IPS-20b (cell line): ENCODE data around the gene UBA3.

Experiments
- H3K27ac ChIP-seq: one replicate; pipeline ENCODE4 v1.5.1; 2013; ENCODE audit warnings: low read length
- H3K27me3 ChIP-seq: 2 replicates; pipeline ENCODE4 v1.6.1; 2013; ENCODE audit warnings: mild to moderate bottlenecking, low read length, inconsistent platforms; ENCODE audit not compliant: insufficient read depth
- H3K36me3 ChIP-seq: 2 replicates; pipeline ENCODE4 v1.6.1; 2013; ENCODE audit warnings: low read depth, mild to moderate bottlenecking, inconsistent platforms, low read length, moderate library complexity; ENCODE audit not compliant: insufficient read depth
- H3K4me1 ChIP-seq: 2 replicates; pipeline ENCODE4 v1.6.1; 2013; ENCODE audit warnings: mild to moderate bottlenecking, control low read depth, inconsistent platforms, low read length, moderate library complexity; ENCODE audit not compliant: insufficient read depth
- H3K4me3 ChIP-seq: 2 replicates; pipeline ENCODE4 v1.5.1; 2013; ENCODE audit warnings: mild to moderate bottlenecking, low read length, inconsistent platforms
- H3K9ac ChIP-seq: 2 replicates; pipeline ENCODE4 v1.6.1; 2013; ENCODE audit warnings: low read depth, mild to moderate bottlenecking, inconsistent platforms, low read length, moderate library complexity
- H3K9me3 ChIP-seq: 2 replicates; pipeline ENCODE4 v1.6.1; 2013; ENCODE audit warnings: mild to moderate bottlenecking, low read depth, low read length, inconsistent platforms; ENCODE audit not compliant: insufficient read depth

Gene UBA3

DNA sequence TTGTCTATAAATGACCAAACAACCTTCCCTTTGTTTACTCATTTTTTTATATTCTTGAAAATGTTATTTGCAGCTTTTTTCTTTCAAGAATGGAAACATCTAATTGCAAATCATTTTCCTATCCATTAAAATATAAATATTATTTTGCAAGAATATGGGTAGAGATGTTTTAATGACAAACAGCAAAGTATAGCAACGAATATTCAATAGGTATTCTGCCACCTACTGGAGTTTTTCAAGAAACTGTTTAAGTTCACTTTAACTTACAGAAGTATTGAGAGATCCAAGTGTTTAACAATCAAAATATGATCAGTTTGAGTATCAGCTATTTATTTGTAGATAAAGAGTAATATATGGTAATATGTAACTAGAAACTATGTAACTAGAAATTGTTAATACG, 59.7 kb downstream of the UBA3 start:
- Histone ChIP-seq H3K27me3 (no peaks in the 10 kb centered on the region), H3K9ac (no peak overlapping the region), H3K4me3 (no peak overlapping the region), H3K4me1 (peaks cover 8% of the 10 kb centered on the region; the same call in 1 of the 2 replicates), H3K27ac (no peak overlapping the region), H3K9me3 (no peaks in the 10 kb centered on the region), H3K36me3 (peaks cover 21% of the 10 kb centered on the region)

DNA sequence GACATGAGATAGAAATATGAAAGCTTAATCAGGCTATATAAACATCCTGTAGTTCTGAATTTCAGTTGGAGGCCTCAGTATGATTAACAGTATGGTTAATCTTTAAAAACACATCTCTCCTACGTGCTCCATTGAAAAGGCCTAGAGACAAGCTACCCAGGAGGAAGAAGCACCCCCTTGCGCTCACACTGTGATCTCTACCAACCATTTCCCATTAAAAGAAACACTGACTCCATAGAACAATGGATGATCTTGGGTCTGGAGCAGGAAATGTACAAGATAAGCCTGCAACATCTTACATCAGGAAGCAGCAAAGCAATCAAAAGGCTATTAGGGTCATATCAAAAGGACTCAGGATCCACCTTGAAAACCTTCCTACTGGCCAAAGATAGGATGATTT, 63.3 kb downstream of the UBA3 start:
- H3K4me3 ChIP-seq, result no peak overlapping the region
- H3K36me3 ChIP-seq, result no peaks in the 10 kb centered on the region
- H3K9me3 ChIP-seq, result no peaks in the 10 kb centered on the region
- peaks cover 29% of the 10 kb centered on the region; the same call in 1 of the 2 replicates for H3K4me1 ChIP-seq
- peaks cover 19% of the 10 kb centered on the region; the same call in 1 of the 2 replicates for H3K27me3 ChIP-seq
- no peak overlapping the region for H3K9ac ChIP-seq
- no peak overlapping the region for H3K27ac ChIP-seq

GRCh38 chr3:69016102-69016501, 64.1 kb downstream of the UBA3 start:
- no peak overlapping the region for H3K4me3 ChIP-seq
- no peak overlapping the region for H3K9ac ChIP-seq

GRCh38 chr3:69014022-69014580, 66.1 kb downstream of the UBA3 start:
- peak overlapping the region; percentile 58; the same call in 1 of the 2 replicates for H3K9ac ChIP-seq
- H3K9me3 ChIP-seq, result no peaks in the 10 kb centered on the region
- H3K36me3 ChIP-seq, result peaks cover 16% of the 10 kb centered on the region; the same call in 1 of the 2 replicates
- H3K4me1 ChIP-seq, result peaks cover 56% of the 10 kb centered on the region
- H3K4me3 ChIP-seq, result peak overlapping the region; percentile 59
- H3K27ac ChIP-seq, result no peak overlapping the region
- peaks cover 19% of the 10 kb centered on the region; the same call in 1 of the 2 replicates for H3K27me3 ChIP-seq

More at GRCh38 chr3:69016102-69016501, 64.1 kb downstream of the UBA3 start:
- H3K9me3 ChIP-seq, result no peaks in the 10 kb centered on the region
- peaks cover 19% of the 10 kb centered on the region; the same call in 1 of the 2 replicates for H3K27me3 ChIP-seq
- H3K27ac ChIP-seq, result no peak overlapping the region
- H3K4me1 ChIP-seq, result peaks cover 37% of the 10 kb centered on the region
- peaks cover 2% of the 10 kb centered on the region; the same call in 1 of the 2 replicates for H3K36me3 ChIP-seq

- Histone ChIP-seq H3K4me3 (peak within 1 kb of the TSS; percentile 59), H3K9ac (peak within 1 kb of the TSS; percentile 58; the same call in 1 of the 2 replicates), H3K36me3 (peaks cover 23% of the 10 kb centered on the region; the same call in 1 of the 2 replicates), H3K27ac (no peak within 1 kb of the TSS), H3K4me1 (peaks cover 62% of the 10 kb centered on the region), H3K27me3 (peaks cover 19% of the 10 kb centered on the region; the same call in 1 of the 2 replicates), H3K9me3 (no peaks in the 10 kb centered on the region)
These were observed 66.7 kb downstream of the UBA3 start, which contains the start of gene EOGT for GRCh38 chr3:69013253-69014021. Gene EOGT, minus strand, starts transcription at chr3:69013684. Its CDS starts 3,838 bp downstream, at chr3:69009846.

DNA sequence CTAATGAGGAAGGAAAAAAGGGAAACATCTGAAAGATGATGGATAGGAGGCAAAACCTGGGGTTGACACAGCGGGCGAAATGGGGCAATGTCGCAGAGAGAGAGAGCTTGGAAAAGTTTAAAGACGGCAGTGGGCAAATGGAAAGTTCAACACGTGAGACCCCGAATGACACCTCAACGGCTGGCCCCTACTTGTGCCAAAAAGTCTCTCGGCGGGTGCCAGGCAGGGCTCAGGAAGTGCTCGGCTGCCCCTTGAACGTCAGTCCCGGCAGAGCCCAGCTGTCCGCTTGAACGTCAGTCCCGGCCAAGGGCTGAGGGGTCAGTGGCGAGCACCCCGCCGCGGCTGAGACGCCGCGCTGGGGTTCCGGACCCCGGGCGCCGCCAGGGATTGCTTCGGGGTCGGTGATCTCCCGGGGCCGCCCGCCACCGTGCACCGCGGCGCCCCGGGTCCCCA, 67.3 kb downstream of the UBA3 start:
- peaks cover 29% of the 10 kb centered on the region; the same call in 1 of the 2 replicates for H3K36me3 ChIP-seq
- H3K27ac ChIP-seq, result no peak overlapping the region
- peaks cover 62% of the 10 kb centered on the region for H3K4me1 ChIP-seq
- H3K27me3 ChIP-seq, result peaks cover 19% of the 10 kb centered on the region; the same call in 1 of the 2 replicates
- H3K4me3 ChIP-seq, result peak overlapping the region; percentile 59
- no peaks in the 10 kb centered on the region for H3K9me3 ChIP-seq
- H3K9ac ChIP-seq, result peak overlapping the region; percentile 58; the same call in 1 of the 2 replicates

DNA sequence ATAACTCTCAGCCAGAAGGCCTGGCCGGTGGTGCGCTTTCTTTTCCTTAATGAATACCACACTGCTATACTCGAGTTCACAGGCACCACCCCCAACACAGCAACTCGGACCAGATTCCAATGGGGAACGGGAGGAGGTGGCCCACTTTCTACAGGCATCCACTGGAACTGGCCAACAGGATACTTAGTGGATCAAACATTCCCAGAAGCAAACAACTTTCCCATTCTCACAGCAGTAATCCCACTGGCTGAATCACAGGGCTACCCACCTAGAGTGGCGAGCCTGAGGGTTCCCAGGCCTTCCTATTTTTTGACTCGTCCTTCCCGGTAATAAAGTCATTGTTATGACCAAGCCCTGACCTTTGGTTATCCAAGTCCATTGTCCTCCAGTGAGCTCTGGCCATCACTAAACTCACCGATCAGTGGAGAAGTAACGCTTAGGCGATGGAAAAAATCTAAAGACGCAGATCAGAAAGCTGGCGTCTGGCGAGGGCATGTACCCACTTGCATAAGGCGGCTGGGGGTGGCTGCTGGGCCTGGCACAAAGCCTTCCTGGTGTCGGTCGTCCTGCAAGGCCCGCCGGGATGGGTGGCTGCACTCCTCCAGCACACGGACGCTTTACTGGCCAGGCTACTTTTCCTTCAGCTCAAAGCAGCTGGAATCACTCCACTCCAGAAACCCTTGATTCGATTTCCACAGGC, 67.9 kb downstream of the UBA3 start:
- no peaks in the 10 kb centered on the region for H3K9me3 ChIP-seq
- peaks cover 19% of the 10 kb centered on the region; the same call in 1 of the 2 replicates for H3K27me3 ChIP-seq
- no peak overlapping the region for H3K27ac ChIP-seq
- peak overlapping the region; percentile 58; the same call in 1 of the 2 replicates for H3K9ac ChIP-seq
- H3K36me3 ChIP-seq, result peaks cover 31% of the 10 kb centered on the region; the same call in 1 of the 2 replicates
- peaks cover 59% of the 10 kb centered on the region for H3K4me1 ChIP-seq
- H3K4me3 ChIP-seq, result peak overlapping the region; percentile 59

- Histone ChIP-seq H3K9me3 (no peaks in the 10 kb centered on the region), H3K4me3 (no peak overlapping the region), H3K9ac (peak overlapping the region; percentile 78; the same call in 1 of the 2 replicates), H3K27me3 (peaks cover 19% of the 10 kb centered on the region; the same call in 1 of the 2 replicates), H3K4me1 (peaks cover 55% of the 10 kb centered on the region), H3K27ac (peak overlapping the region; percentile 81), H3K36me3 (peaks cover 40% of the 10 kb centered on the region; the same call in 1 of the 2 replicates)
These were observed 69.0 kb downstream of the UBA3 start for GRCh38 chr3:69011096-69011730.

GRCh38 chr3:69009559-69010410, 70.4 kb downstream of the UBA3 start:
- H3K4me1 ChIP-seq, result peaks cover 49% of the 10 kb centered on the region
- peak overlapping the region; percentile 27; the same call in 1 of the 2 replicates for H3K4me3 ChIP-seq
- peak overlapping the region; percentile 81 for H3K27ac ChIP-seq
- no peaks in the 10 kb centered on the region for H3K9me3 ChIP-seq
- H3K27me3 ChIP-seq, result peaks cover 19% of the 10 kb centered on the region; the same call in 1 of the 2 replicates
- H3K9ac ChIP-seq, result peak overlapping the region; percentile 78; the same call in 1 of the 2 replicates
- H3K36me3 ChIP-seq, result peaks cover 54% of the 10 kb centered on the region

GRCh38 chr3:69008980-69009379, 71.2 kb downstream of the UBA3 start:
- Histone ChIP-seq H3K27ac (peak overlapping the region; percentile 60), H3K36me3 (peaks cover 62% of the 10 kb centered on the region)

More at GRCh38 chr3:69008980-69009379, 71.2 kb downstream of the UBA3 start:
- Histone ChIP-seq H3K4me3 (peak overlapping the region; percentile 27; the same call in 1 of the 2 replicates), H3K4me1 (peaks cover 41% of the 10 kb centered on the region), H3K9ac (peak overlapping the region; percentile 66; the same call in 1 of the 2 replicates), H3K27me3 (peaks cover 11% of the 10 kb centered on the region; the same call in 1 of the 2 replicates), H3K9me3 (no peaks in the 10 kb centered on the region)
